ENCODE results near the gene THSD4.

Gene THSD4

DNA sequence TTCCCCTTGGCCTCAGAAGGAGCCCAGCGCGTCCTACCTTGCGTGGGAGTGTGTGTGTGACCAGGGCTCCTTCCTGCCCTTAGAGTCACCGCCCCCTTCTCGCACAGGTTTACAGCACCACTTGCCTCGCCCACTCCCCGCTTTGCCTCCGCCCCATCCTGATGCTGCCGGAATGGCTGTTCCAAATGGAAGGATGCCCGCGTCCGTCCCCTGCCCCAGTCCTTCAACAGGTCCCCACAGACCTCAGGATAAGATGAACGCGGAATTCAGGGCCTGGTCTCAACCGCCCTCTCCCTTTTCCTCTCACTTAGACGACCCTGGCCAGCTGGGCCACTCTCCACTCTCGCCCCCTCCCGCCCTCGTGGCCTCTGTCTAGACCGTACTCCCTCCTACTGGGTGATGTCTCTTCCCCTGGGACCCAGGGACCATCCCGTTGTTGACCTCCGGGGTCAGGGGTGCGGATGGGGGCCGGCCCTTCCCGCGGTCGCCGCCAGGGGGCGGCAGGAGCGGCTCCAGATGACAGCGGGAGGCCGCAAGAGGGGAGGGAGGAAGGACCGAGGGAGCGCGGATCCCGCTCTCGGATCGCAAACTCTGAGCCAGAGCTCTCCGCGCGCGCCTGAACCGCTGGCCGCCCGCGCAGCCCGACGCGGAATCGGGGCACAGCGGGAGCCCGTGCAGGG is at the start of gene THSD4:
Gene THSD4, plus strand, starts transcription at position 585 of the 680 bp plus-strand sequence.
- no peak for DNase-seq

DNA sequence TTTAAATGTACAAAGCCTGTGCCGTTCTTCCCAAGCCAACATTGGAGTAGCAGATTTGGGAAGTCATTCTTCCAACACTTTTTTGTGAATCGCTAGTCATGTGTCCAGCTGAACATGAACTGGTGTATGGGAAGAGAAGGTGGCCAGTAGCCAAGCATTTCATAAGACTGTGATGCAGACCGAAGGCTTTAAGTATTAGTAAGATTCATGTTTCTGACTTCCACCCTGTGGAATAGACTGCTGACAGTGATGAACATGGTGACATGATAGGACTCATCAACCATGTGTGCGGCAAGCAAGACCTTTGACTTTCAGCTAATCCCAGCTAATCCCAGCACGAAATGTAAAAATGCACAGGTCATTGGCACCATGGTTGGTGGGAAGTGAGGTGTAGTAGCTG is 48.3 kb upstream of the THSD4 start:
- DNase-seq = no peak

DNA sequence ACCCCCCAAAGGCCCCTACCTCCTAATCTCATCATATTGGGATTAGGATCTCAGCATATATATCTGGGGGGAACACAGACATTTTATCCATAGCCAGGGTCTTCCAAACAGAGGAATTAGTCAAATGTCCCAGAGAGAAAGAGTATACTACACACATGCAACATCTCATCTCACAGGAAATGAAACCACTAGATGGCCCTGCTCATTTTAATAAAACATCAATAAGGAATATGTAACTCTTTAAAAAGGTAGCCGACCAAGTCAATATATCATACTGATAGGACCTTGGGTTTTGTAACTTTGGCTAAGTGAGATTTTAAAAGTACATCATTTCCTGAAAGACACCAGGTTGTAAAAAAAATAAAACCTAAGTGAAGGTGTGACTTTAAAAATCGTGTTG is 45.6 kb upstream of the THSD4 start:
- DNase-seq = no peak

DNA sequence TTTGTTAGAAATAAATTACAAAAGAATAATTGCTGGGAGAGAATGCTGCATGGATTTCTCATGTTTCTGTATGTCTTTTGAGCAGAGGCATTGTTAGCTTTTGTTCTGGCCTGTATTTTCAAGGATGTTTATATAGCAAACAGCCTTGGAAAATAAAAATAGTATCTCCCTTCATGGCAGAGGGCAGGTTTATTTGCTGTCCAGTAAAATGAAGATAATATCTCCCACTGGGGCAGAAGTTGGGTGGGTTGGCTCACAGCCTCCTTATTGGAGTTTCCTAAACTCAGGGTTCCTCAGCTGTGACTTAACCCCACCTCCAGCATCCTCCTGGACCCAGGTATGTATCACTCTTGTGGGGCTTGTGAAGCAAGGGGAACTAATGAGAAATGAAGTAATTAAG is 43.7 kb upstream of the THSD4 start:
- no peak for DNase-seq

DNA sequence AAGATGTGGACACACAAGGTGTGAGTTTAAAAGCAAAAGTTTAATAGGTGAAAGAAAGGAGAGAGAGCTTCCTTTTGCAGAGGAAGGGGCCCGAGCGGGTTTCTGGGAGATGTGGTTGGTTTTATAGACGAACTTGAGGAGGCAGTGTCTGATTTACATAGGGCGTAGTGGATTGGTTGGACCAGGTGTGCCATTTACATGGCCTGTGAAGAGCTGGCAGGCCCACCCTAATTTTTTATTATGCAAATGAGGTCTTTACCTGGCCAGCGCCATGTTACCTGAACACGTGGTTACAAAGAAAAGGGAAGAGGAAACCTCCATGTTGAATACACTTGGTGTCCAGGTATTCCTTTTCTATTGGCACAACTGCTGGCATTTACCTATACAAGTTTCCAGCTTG is 42.8 kb upstream of the THSD4 start:
- no peak for DNase-seq

DNA sequence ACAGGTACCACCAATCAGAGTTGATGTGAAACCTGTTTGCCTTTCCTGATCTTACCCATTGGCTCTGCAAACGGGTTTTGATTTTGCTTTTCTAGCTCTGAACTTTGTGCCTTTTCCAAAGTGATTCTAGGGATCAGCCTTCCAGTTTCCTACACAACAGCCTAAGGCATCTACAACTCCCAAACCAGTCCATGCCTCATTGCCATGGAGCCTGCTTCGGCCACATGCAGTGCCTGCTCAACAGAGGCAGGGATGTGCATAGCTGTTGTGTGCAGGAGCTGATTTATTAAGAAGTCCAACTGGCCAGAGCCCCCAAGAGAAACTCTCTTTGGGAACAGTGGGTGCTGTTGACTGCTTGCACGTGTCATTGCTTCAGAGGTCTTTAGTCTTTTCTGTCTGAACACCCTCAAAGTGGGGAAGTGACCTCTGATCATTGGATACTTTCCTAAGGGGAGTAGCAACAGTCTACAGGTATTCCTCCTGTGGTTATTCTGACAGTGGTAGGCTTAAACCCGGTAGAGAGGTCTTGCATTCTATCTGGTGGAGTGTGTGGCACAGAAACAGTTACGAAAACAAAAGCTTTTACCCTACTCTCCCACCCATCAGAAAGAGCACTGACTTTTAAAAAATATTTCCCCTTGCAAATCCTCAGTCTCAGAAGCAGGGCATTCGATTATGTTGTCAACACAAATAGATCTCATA is 36.6 kb upstream of the THSD4 start:
- no peak for DNase-seq

DNA sequence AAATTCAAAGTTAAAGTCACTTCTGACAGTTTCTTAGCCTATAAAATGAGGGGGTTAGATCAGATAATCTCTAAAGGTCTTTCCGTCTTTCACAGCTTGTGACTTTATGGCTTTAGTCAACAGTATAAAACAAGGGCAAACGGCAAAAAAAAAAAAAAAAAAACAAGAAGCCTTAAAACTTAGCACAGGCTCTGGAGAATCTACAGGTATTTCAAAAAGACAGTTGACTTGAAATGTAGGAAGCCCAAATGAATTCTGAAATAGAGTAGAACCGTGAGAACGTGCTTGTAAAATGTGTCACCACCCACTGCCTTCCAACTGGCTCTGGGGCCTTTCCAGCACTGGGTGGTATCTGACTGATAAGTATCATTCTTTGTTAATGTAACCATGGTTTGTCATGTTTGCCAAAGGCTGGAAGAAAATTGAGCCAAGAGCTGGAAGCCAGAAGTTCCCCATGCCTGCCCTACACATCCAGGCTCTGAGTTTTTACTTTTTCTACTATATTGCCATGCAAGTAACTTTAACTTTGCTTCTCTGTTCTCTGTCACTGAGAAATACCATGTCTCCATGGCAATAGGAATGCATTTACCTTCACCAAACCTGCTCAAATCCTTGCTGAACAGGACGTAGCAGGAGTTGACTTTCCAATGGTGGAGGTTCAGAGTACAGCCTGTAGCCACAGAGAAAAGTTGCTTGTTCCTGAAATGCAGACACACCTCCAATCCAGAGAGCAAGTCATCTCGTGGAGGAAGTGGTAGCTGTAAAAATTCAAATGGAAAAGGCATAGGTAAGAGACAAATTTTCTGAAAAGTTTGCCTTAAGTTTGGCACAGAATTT is 35.8 kb upstream of the THSD4 start:
- no peak for DNase-seq

DNA sequence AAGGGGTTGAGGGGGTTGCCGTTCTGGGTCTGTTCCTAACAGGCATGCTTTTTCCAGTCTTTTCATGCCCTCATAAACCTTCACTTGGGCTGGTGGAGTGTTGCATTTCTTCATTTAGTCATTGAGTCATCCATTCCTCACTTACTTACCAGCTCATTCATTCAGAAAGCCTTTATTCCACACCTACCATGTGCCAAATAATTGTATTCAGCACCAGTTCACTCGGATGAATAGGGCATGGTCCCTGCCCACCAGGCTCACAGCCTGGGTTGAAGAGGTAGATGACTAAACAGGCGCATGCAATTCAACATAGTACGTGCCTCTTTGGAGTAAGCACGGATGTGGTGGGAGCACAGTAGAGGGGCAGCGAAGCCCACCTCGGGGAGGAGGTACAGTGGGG is 35.1 kb upstream of the THSD4 start:
- no peak for DNase-seq

DNA sequence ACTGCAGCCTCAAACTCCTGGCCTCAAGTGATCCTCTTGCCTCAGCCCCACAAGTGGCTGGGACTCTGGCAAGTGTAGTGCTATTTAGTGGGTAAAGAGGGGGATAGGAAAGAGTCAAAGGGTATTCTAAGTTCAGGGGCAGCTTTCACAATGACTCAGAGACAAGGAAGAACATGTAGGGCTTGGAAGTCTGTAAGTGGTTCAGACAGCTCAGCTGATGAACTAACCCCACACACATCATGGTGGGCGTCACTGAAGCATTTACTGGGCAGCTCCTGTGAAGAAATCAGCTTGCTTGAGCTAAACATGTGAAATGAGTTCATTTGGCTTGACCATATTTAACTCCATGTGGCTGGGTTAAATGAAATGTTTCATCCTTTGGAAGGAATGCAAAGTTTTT is 34.6 kb upstream of the THSD4 start:
- no peak for DNase-seq

DNA sequence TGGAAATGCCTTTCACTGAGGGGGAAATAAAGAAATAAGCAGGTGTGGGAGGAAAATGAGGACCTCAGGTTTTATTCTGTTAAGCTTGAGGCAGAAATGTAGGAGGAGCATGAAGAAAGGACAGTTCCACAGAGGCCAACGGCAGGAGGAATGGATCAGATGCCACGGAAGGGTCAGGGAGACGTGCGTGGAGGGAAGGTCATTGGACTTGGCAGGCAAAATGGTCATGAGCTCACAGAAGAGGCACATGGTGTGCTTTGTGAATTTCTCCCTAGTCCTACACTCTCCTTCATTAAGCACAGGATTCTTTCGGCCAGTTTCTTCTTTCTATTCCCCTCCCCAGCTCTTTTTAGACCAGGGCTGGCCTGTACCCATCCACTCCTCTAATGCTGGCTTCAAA is 32.5 kb upstream of the THSD4 start:
- no peak for DNase-seq

DNA sequence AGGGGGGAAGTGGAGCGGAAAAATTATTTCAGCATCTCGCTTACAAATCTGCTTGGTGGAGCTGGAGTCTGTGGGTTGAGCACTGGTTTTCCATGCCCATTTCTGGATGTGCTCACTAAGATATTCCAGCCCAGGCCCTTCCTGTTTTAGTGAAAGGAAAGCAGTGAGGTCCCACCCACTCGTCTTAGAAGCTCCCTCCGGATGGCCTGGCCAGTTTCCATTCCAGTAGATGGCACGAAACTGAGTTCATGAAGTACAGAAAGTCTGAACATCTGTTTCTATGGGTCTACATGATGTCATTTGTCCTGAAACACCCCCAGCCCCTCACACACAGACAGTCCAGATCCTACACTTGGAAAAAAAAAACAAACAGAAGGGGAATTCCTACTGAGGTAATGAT is 31.9 kb upstream of the THSD4 start:
- DNase-seq = no peak

DNA sequence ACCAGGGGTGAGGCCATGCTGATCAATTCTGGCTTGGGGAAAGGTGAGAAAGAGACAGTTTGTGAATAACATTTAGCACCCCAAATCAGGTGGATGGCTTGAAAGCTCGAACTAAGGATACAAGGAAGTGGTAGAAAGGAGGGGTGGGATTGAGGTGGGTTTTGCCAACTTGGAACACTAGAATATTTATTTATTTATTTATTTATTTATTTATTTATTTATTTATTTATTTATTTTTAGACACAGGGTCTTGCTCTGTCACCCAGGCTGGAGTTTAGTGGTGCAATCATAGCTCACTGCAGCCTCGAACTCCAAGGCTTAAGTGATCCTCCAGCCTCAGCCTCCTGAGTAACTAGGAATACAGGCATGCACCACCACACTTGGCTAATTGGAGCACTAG is 31.0 kb upstream of the THSD4 start:
- no peak for DNase-seq

DNA sequence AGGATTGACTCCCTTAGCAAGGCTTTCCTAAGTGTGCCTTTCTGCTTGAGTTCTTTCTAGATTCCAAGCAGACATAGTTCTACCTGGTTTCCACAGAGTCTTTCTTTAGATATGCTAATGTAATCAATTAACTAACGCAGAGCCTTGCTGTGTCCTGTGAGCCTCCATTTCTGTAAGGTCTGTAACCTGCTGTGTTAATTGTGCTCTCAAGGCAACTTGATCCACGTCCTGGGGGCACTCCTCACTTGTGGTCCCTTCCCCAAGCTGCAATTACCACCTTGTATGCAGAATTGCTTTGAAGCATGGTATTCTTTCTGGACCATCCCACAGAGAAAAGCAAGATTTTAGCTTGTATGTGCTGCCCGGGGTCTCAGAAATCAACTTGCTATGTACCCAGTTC is 29.5 kb upstream of the THSD4 start:
- no peak for DNase-seq

DNA sequence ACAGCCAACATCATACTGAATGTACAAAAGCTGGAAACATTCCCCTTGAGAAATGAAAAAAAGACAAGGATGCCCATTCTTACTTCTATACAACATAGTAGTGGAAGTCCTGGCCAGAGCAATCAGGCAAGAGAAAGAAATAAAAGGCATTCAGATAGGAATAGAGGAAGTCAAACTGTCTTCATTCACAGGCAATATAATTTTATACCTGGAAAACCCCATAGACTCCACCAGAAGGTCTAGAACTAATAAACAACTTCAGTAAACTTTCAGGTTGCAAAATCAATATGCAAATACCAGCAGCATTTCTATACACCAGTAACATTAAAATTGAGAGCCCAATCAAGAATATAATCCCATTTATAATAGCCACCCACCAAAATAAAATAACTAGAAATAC is 27.1 kb upstream of the THSD4 start:
- DNase-seq = no peak

DNA sequence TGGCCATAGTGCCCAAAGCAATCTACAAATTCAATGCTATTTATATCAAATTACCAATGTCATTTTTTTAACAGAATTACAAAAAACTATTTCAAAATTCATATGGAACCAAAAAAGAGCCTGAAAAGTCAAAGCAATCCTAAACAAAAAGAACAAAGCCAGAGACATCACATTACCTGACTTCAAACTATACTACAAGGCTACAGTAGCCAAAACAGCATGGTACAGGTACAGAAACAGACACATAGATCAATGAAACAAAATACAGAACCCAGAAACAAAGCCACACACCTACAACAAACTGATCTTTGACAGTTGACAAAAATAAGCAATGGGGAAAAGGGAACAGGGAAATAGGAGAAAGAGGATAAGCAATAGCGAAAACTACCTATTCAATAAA is 26.6 kb upstream of the THSD4 start:
- no peak for DNase-seq

DNA sequence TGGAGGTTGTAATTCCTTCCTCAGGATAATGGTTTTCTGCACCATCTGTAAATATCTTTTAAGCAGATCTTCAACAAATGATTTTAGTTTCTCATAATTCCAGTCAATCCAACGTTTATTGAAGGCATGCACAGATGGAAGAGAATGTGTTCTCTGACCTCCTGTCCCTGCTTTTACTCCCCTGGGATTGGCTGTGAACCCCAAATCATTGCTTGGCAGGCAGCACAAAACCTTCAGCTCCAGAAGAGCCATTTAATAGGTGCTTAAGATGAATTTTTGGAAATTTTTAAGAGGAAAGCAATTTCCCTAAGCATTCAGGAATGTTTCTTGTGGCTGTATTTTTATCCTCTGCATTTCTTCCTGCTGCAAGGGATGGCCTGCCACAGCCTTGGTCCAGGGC is 25.5 kb upstream of the THSD4 start:
- DNase-seq = no peak

DNA sequence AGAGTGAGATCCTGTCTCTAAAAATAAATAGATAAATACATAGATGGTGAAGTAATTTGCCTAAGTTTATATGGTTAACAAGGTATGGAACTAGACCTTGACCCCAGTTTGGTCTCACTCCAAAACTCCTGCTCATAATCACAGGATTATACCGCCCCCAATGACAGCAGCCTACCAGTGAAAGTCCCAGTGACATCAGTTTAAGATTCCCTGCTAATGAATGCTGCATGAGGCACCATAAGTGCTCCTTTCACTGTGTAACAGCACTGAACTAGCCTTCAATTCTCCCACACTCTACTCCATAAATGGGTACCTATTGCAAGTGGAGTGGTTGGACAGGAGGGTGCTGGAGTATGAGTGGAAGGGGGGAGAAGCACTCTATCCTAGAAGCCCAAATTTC is 23.7 kb upstream of the THSD4 start:
- no peak for DNase-seq

DNA sequence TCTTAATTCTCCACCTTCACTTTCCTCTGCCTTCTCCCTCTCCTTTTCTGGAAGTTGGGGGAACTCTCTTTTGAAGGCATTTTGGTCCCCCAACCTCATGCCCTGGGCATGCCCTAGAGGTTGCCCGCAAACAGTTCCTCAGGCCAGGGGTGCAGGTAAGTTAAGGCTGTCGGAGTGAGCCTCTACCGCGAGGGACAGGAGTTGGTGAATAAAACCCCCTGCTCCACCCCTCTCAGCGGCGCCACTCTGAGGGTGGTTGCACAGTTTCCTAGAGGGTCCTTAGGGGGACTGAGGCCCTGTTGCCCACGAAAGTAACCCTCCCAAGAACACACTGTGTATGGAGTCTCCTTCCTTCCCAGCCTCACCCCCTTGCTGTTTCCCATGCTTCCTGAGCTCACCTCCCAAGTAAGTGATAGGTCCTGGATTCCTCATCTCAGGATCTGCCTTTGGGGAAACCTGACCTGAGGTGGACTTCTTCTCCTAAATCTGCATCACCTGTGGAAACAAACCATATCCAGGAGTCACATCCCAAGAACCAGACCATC is 23.1 kb upstream of the THSD4 start:
- no peak for DNase-seq

DNA sequence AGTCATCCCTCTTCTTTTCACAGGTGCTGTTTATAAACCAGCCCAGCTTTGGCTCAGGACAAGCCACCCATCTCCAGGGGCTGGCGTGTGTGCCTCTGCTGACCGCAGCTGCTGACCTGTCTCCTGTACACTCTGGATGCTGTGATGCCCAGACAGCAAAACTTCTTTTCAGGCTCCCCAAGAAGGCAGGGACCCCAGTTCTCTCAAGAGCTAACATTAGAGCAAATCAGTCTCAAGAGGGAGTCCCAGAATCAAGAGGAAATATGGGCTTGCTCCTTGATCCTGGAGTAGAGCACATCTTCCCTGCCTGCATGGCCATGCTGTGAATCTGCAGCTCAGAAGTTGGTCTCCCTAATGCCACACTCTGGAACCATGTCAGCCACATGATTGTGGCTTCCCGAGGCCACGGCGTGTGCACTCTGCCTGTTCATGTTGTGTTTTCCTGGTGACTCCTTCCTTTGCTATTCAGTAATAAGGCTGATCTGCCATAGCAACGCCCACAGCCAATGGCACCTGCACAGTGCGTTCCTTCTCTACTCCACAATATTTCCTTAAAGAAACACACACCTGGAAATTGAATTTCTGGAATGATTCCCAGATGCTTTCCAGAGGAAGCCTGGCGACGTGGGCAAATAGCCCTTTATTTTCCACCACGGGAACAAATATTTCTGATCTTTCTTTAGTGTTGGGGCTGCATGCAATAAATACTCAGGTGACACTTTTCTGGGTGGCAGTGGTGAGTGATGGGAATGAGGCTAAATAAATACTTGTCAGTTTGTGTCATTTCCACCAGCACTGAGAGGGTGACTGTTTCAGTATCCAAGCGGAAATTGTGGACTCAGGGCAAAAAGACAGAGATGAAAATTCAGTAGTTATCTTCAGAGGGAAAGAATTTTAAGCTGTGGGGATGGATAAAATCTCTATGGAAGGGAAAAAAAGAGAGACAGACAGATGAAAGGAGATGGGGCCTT is 21.9 kb upstream of the THSD4 start:
- DNase-seq = no peak

DNA sequence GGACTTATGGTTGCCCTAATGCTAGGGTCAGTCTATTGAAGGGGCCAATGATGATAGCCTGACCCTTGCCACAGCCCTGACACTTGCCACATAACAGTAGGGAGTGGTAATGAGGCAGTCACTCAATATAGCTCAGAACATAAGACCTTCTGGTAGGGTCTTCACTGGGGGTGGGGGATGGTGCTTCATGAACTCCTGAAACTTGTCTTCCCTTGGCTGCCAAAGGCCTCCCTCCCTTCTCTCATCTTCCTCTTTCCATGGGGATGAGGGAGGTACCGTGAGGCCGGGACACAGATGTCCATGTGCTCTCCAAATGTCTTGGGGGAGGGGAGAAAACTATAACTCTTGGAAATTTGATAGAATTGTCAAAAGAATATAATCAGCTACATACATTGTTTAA is 21.1 kb upstream of the THSD4 start:
- DNase-seq = no peak

DNA sequence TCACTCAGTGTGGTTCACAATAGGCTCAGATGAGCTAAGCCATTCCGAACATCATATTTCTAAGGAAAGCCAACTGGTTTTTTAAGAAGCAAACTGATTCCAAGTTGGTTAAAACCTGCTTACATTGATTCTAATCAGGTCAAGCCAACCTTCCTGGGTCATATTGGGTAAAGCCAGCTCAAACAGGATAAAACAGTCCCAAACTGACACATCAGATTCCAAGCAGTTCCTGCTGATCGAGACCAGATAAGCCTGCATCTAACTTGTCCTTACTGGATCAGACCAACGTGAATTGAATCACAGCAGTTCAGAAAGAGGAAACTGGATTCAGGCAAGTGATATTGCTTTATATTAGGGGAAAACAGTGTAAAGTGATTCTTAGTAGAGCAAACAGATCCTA is 18.6 kb upstream of the THSD4 start:
- DNase-seq = no peak

DNA sequence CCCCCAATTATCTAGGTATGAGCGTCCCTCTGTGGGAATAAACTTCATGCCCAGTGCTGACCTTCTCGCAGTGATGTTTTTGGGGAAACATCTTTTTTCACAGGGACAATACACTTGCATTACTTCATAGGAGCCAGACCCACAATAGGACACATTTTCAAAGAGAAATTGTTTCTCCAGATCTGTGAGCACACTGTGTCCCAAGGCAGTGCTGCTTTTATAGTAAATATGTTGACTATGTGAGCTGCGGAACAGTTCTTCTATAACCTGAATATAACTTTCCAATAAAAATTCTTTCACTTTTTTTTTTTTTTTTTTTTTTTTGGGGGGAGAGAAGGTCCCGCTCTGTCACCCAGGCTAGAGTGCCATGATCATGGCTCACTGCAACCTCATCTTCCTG is 17.4 kb upstream of the THSD4 start:
- DNase-seq = no peak

DNA sequence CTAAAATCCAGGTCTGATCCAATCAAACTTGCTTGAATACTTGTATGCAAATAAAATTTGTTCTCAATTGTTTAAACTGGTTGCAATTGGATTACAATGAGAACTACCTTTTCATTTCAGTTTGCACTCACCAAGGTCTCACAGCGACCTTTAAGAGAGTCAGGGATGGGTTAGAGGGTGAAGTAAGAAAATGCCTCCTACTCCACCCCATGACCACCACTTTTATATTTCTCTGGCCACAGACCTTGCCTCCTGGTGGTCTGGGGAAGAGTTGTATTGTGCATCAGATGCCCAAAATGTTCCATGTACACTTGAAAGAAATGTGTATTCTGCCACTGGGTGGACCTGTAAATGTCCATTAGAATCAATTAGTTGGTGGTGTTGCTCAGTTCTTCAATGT is 16.4 kb upstream of the THSD4 start:
- no peak for DNase-seq

Data from cortex of kidney (tissue), 1 donor.